Colonic mucosa (tissue), 4 donors: ENCODE data around the gene RBM19. TPM values are rescaled to one million over a fixed set of nuclear protein-coding genes. Genes with fewer than 3 reads are reported as not detected.

Source experiments
- DNase-seq: peaks from one replicate; pipeline ENCODE4 v3.0.0-alpha.2; 2020
- H3K27ac ChIP-seq: fragments of 200-600 bp; one replicate; pipeline ENCODE4 v1.8.0; 2021
- H3K27me3 ChIP-seq: fragments of 200-600 bp; one replicate; pipeline ENCODE4 v1.8.0; 2021
- H3K36me3 ChIP-seq: fragments of 200-600 bp; one replicate; pipeline ENCODE4 v1.8.0; 2021
- H3K4me1 ChIP-seq: fragments of 200-600 bp; one replicate; pipeline ENCODE4 v1.8.0; 2021; ENCODE audit warnings: mild to moderate bottlenecking
- H3K4me3 ChIP-seq: fragments of 200-600 bp; one replicate; pipeline ENCODE4 v1.8.0; 2021
- H3K9ac ChIP-seq, 2 donors: one replicate each; pipeline ENCODE4 v1.7.0; 2013; ENCODE audit warnings: control low read depth in 2 of 2, low read depth in 2 of 2, low read length in 2 of 2
- H3K9me3 ChIP-seq: fragments of 200-600 bp; one replicate; pipeline ENCODE4 v1.8.0; 2021
- CTCF ChIP-seq: fragments of 200-600 bp; IDR thresholded peaks from one replicate; pipeline ENCODE4 v1.8.0; 2022; ENCODE audit warnings: antibody characterized with exemption, mild to moderate bottlenecking
- intact Hi-C: fragments of 100-400 bp; cut with DNase I; formaldehyde crosslinking; loops from one replicate; pipeline ENCODE4 v1.14.1; 2022
- total RNA-seq, 2 donors: library from RNA; stranded (reverse); fragmentation: NEBNext Ultra II Directional in 1 of 2; extraction: Animal tissue kit (Norgen Biotek cat#: 25700) in 1 of 2; gene quantifications; one replicate each; pipeline ENCODE4 v1.2.1, GENCODE V29; 2021
- donor health status: healthy.
- donor health status: DM: no; HTN: no; CAD: no.
- donor health status: DM: no; HTN: no; CAD: no.

Gene RBM19
- total RNA-seq, 2 donors from 2014 or later, result 13.5 to 33.1 TPM

- intact Hi-C loops, result no loop called here
- TF ChIP-seq CTCF, result no peak
- no peaks in the 10 kb centered on the region for H3K36me3 ChIP-seq
- no peaks in the 10 kb centered on the region for H3K4me1 ChIP-seq
- H3K4me3 ChIP-seq, result no peak overlapping the region
- no peak for DNase-seq
- no peaks in the 10 kb centered on the region for H3K27me3 ChIP-seq
- no peaks in the 10 kb centered on the region for H3K9me3 ChIP-seq
- H3K27ac ChIP-seq, result no peak overlapping the region
- no peak overlapping the region for H3K9ac ChIP-seq
Measured at GRCh38 chr12:113970211-113970610, 4.1 kb upstream of the RBM19 start.

GRCh38 chr12:113967368-113967767, 1.2 kb upstream of the RBM19 start:
- Histone ChIP-seq H3K9me3 (no peaks in the 10 kb centered on the region), H3K36me3 (peaks cover under 1% of the 10 kb centered on the region), H3K4me3 (no peak overlapping the region), H3K27ac (no peak overlapping the region), H3K9ac (no peak overlapping the region), H3K4me1 (no peaks in the 10 kb centered on the region), H3K27me3 (no peaks in the 10 kb centered on the region)
- TF ChIP-seq CTCF, result no peak
- DNase-seq, result no peak
- intact Hi-C loops, result no loop called here

- intact Hi-C loops, result no loop called here
- Histone ChIP-seq H3K36me3 (peaks cover 11% of the 10 kb centered on the region), H3K27ac (no peak overlapping the region), H3K9ac (no peak overlapping the region), H3K4me3 (no peak overlapping the region), H3K9me3 (no peaks in the 10 kb centered on the region), H3K27me3 (no peaks in the 10 kb centered on the region), H3K4me1 (no peaks in the 10 kb centered on the region)
- no peak for DNase-seq
- TF ChIP-seq CTCF, result no peak
Measured at GRCh38 chr12:113962733-113963132, 3.4 kb downstream of the RBM19 start.

GRCh38 chr12:113961921-113962710, 4.0 kb downstream of the RBM19 start:
- no peak overlapping the region for H3K27ac ChIP-seq
- H3K4me3 ChIP-seq, result no peak overlapping the region
- intact Hi-C loops, result no loop called here
- no peak for TF ChIP-seq CTCF
- no peaks in the 10 kb centered on the region for H3K9me3 ChIP-seq
- H3K27me3 ChIP-seq, result no peaks in the 10 kb centered on the region
- no peaks in the 10 kb centered on the region for H3K4me1 ChIP-seq
- no peak for DNase-seq
- H3K9ac ChIP-seq, result no peak overlapping the region
- H3K36me3 ChIP-seq, result peaks cover 11% of the 10 kb centered on the region

- no peaks in the 10 kb centered on the region for H3K9me3 ChIP-seq
- no peak overlapping the region for H3K9ac ChIP-seq
- intact Hi-C loops, result no loop called here
- no peak for DNase-seq
- H3K27ac ChIP-seq, result no peak overlapping the region
- no peak for TF ChIP-seq CTCF
- peaks cover 11% of the 10 kb centered on the region for H3K36me3 ChIP-seq
- H3K4me3 ChIP-seq, result no peak overlapping the region
- no peaks in the 10 kb centered on the region for H3K27me3 ChIP-seq
- H3K4me1 ChIP-seq, result no peaks in the 10 kb centered on the region
Measured at GRCh38 chr12:113960030-113960429, 6.1 kb downstream of the RBM19 start.
